H1 (cell line): ENCODE measurements around the gene UBE2G2. TPM values are rescaled to one million over a fixed set of nuclear protein-coding genes. Genes with fewer than 3 reads are reported as not detected.

ENCODE experiments used
- FOSL1 ChIP-seq: IDR thresholded peaks from 2 replicates; pipeline ENCODE4 v1.6.1; 2011; ENCODE audit warnings: mild to moderate bottlenecking, low read depth, low read length, moderate library complexity; ENCODE audit not compliant: insufficient read depth
- NANOG ChIP-seq: IDR thresholded peaks from 2 replicates; pipeline ENCODE4 v1.6.1; 2011; ENCODE audit warnings: low read length, low read depth, mild to moderate bottlenecking, inconsistent platforms; ENCODE audit not compliant: insufficient read depth, poor library complexity, severe bottlenecking
- POU5F1 ChIP-seq: IDR thresholded peaks from 2 replicates; pipeline ENCODE4 v1.6.1; 2011; ENCODE audit warnings: low read depth, mild to moderate bottlenecking, low read length, moderate library complexity
- RNF2 ChIP-seq: fragments of 200-900, 300-1000 bp; sonication (generic); IDR thresholded peaks from 2 replicates; pipeline ENCODE4 v1.7.1; 2016; ENCODE audit warnings: borderline replicate concordance, low read depth, mild to moderate bottlenecking, antibody characterized with exemption, low read length; ENCODE audit not compliant: poor library complexity, severe bottlenecking; ENCODE audit errors: missing control alignments
- RXRA ChIP-seq: IDR thresholded peaks from 2 replicates; pipeline ENCODE4 v1.6.1; 2011; ENCODE audit warnings: low read depth, mild to moderate bottlenecking, low read length, moderate library complexity; ENCODE audit not compliant: insufficient read depth
- polyA plus RNA-seq, 7 experiments: library from polyadenylated mRNA; depleted of rRNA in 3 of 7; stranded (reverse) in 5 of 7; unstranded in 2 of 7; fragments of >200 nt in 5 of 7; fragments of 200-250 nt in 2 of 7; gene quantifications; 1 replicate in 5 of 7; 2 replicates in 1 of 7; 4 replicates in 1 of 7; pipeline versions ENCODE4 v1.2.1 to v1.2.3, GENCODE V29; 2011 to 2013; ENCODE audit warnings: missing spikeins in 2 of 7, mixed read lengths in 2 of 7
- total RNA-seq: library from RNA; stranded (reverse); fragmentation: NEBNext Ultra II Directional; extraction: Animal tissue kit (Norgen Biotek cat#: 25700); gene quantifications from 2 replicates; pipeline ENCODE4 v1.2.1, GENCODE V29; 2021

UBE2G2 gene
- total and polyA plus RNA-seq, 2 of the 8 experiments (the other 6 are each of a cell fraction or from before 2014, with no cell fraction given) = 96.3 to 101 TPM

GRCh38 chr21:44780767-44781459 lies 20.7 kb downstream of the UBE2G2 start (continued):
- TF ChIP-seq NANOG = no peak
- no peak for TF ChIP-seq POU5F1
- TF ChIP-seq FOSL1 = no peak
- TF ChIP-seq RXRA = no peak
- no peak for TF ChIP-seq RNF2
- TF ChIP-seq, all 59 proteins: peak for 0
